PFSK-1 (cell line): ENCODE measurements around the gene CTNND2.

Experiments used
- POLR2AphosphoS5 ChIP-seq: IDR thresholded peaks from 2 replicates; pipeline ENCODE4 v1.6.1; 2012; ENCODE audit warnings: low read depth, mild to moderate bottlenecking, control low read depth, low read length, moderate library complexity
- TAF1 ChIP-seq: IDR thresholded peaks from 2 replicates; pipeline ENCODE4 v1.6.1; 2012; ENCODE audit warnings: low read length, control low read depth, borderline replicate concordance; ENCODE audit not compliant: insufficient read depth

DNA sequence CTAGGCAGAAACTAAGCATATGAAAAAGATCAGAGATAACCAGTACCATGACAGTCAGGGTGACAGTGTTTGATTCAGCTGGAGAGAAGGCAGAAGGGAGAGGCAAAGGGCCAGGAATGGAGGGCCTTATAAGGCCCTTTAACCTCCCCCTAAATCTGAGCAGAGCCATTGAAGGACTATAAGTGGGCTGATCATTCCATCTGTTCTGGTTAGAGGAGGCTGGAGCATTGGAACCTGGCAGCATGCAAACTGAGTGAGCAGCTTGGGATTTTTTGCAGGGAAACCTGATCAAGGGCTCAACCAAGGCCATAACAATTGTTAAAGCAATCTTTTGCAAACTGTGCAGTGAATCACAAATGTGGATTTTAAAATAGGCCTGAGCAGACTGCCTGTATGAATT lies 968.7 kb downstream of the CTNND2 start:
- TF ChIP-seq POLR2AphosphoS5: no peak
- no peak for TF ChIP-seq TAF1
